ENCODE data around the gene MYRF.

DNA sequence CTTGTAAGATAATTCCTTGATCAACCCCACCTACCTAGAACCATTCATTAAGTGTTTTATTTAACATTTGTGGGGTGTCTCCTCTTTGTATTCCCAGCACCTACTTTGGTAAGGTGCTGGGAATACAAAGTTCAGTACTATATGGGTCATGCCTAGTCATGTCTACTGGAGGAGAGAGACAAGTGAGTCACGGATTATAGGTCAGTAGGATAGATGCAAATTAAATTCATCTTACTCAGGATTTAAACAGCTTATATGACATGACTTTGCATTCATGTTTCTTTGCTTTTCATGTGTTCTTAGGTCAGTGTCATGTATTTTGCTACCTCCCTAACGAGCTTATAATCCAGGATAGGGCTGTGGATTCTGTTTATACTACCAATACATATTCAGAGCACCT is 67.7 kb downstream of the MYRF start:
- TF ChIP-seq EZH2 (IDR thresholded peaks at IDR 0.05; ENCODE audit: borderline replicate concordance, low read depth, low read length, severe bottlenecking) = no peak
- TF ChIP-seq, protein P1, sequence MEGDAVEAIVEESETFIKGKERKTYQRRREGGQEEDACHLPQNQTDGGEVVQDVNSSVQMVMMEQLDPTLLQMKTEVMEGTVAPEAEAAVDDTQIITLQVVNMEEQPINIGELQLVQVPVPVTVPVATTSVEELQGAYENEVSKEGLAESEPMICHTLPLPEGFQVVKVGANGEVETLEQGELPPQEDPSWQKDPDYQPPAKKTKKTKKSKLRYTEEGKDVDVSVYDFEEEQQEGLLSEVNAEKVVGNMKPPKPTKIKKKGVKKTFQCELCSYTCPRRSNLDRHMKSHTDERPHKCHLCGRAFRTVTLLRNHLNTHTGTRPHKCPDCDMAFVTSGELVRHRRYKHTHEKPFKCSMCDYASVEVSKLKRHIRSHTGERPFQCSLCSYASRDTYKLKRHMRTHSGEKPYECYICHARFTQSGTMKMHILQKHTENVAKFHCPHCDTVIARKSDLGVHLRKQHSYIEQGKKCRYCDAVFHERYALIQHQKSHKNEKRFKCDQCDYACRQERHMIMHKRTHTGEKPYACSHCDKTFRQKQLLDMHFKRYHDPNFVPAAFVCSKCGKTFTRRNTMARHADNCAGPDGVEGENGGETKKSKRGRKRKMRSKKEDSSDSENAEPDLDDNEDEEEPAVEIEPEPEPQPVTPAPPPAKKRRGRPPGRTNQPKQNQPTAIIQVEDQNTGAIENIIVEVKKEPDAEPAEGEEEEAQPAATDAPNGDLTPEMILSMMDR (IDR thresholded peaks at IDR 0.05; ENCODE audit: extremely low read depth in 1 of 2, insufficient read depth in 1 of 2, low read depth in 1 of 2, low read length in 2 of 2) = no peak
- TF ChIP-seq POLR2AphosphoS5 (IDR thresholded peaks at IDR 0.05; ENCODE audit: insufficient read depth, low read depth, low read length) = no peak
